Mucosa of gallbladder (tissue), 1 donor: Measurements from ENCODE around the gene SCEL. TPM values are rescaled to one million over a fixed set of nuclear protein-coding genes. Genes with fewer than 3 reads are reported as not detected.
"Not testable (repeated sequence)": the region's sequence is repeated elsewhere in the genome, so short reads cannot be mapped to it uniquely, and the experiment has no call there.

Experiments used
- DNase-seq: peaks from one replicate; pipeline ENCODE4 v3.0.0-alpha.2; 2020; ENCODE audit warnings: low spot score
- total RNA-seq: library from RNA; stranded (reverse); gene quantifications from one replicate; pipeline ENCODE4 v1.2.1, GENCODE V29; 2021
- donor health status: DM: no; HTN: no; CAD: no.

Gene SCEL
- 0.12 TPM for total RNA-seq

- peak; percentile 18 for DNase-seq
Measured at GRCh38 chr13:77535448-77535847, at the start of gene SCEL. Gene SCEL, plus strand, starts transcription at chr13:77535706. Its CDS starts 20,170 bp downstream, at chr13:77555876.

GRCh38 chr13:77489566-77490337 is 45.8 kb upstream of the SCEL start:
- no peak for DNase-seq

GRCh38 chr13:77492982-77493381 is 42.5 kb upstream of the SCEL start:
- no peak for DNase-seq

- DNase-seq, result no peak
Measured at GRCh38 chr13:77494226-77494625, 41.3 kb upstream of the SCEL start.

GRCh38 chr13:77497350-77497749 is 38.2 kb upstream of the SCEL start:
- no peak for DNase-seq

GRCh38 chr13:77497835-77498234 is 37.7 kb upstream of the SCEL start:
- no peak for DNase-seq

GRCh38 chr13:77502104-77502720 is 33.3 kb upstream of the SCEL start:
- no peak for DNase-seq

GRCh38 chr13:77503398-77503797 is 32.1 kb upstream of the SCEL start:
- no peak for DNase-seq

- DNase-seq, result no peak
Measured at GRCh38 chr13:77506874-77507273, 28.6 kb upstream of the SCEL start.

GRCh38 chr13:77507931-77508776 is 27.4 kb upstream of the SCEL start:
- DNase-seq, result no peak

GRCh38 chr13:77508959-77509620 is 26.4 kb upstream of the SCEL start:
- no peak for DNase-seq

GRCh38 chr13:77510156-77510555 is 25.4 kb upstream of the SCEL start:
- DNase-seq, result no peak

GRCh38 chr13:77511552-77511951 is 24.0 kb upstream of the SCEL start:
- no peak for DNase-seq

GRCh38 chr13:77513719-77514335 is 21.7 kb upstream of the SCEL start:
- DNase-seq, result no peak

GRCh38 chr13:77514336-77514726 is 21.2 kb upstream of the SCEL start:
- no peak for DNase-seq

- DNase-seq, result no peak
Measured at GRCh38 chr13:77515785-77516184, 19.7 kb upstream of the SCEL start.

GRCh38 chr13:77516342-77516789 is 19.1 kb upstream of the SCEL start:
- DNase-seq, result no peak

- no peak for DNase-seq
Measured at GRCh38 chr13:77518266-77518665, 17.2 kb upstream of the SCEL start.

GRCh38 chr13:77519396-77519795 is 16.1 kb upstream of the SCEL start:
- DNase-seq, result not testable (repeated sequence)

GRCh38 chr13:77519808-77520207 is 15.7 kb upstream of the SCEL start:
- DNase-seq, result no peak

- no peak for DNase-seq
Measured at GRCh38 chr13:77521194-77521593, 14.3 kb upstream of the SCEL start.
